WTC11 (cell line): Measurements from ENCODE around the gene SLC9A7. TPM values are rescaled to one million over a fixed set of nuclear protein-coding genes. Genes with fewer than 3 reads are reported as not detected.

ENCODE experiments used
- ARID4B ChIP-seq: sonication (generic); formaldehyde crosslinking; IDR thresholded peaks from 2 replicates; pipeline ENCODE4 v1.8.0; 2023; ENCODE audit warnings: missing genetic modification reagents, mild to moderate bottlenecking, borderline replicate concordance
- ATF1 ChIP-seq: sonication (generic); formaldehyde crosslinking; IDR thresholded peaks from 2 replicates; pipeline ENCODE4 v1.8.1; 2023; ENCODE audit warnings: mild to moderate bottlenecking, moderate library complexity, missing genetic modification reagents
- CBFB ChIP-seq: sonication (generic); formaldehyde crosslinking; IDR thresholded peaks from 2 replicates; pipeline ENCODE4 v1.8.1; 2022; ENCODE audit warnings: mild to moderate bottlenecking, low read depth, missing genetic modification reagents
- CREM ChIP-seq: sonication (generic); formaldehyde crosslinking; IDR thresholded peaks from 2 replicates; pipeline ENCODE4 v1.8.1; 2022; ENCODE audit warnings: mild to moderate bottlenecking, missing genetic modification reagents, moderate library complexity
- E2F4 ChIP-seq: sonication (generic); formaldehyde crosslinking; IDR thresholded peaks from 2 replicates; pipeline ENCODE4 v1.8.1; 2022; ENCODE audit warnings: low read depth, mild to moderate bottlenecking, moderate library complexity, missing genetic modification reagents, borderline replicate concordance
- E2F5 ChIP-seq: sonication (generic); formaldehyde crosslinking; IDR thresholded peaks from 2 replicates; pipeline ENCODE4 v1.8.1; 2022; ENCODE audit warnings: mild to moderate bottlenecking, moderate library complexity, missing genetic modification reagents
- ELF4 ChIP-seq: sonication (generic); formaldehyde crosslinking; IDR thresholded peaks from 2 replicates; pipeline ENCODE4 v1.8.1; 2022; ENCODE audit warnings: low read depth, mild to moderate bottlenecking, moderate library complexity, missing genetic modification reagents
- FOXK1 ChIP-seq: sonication (generic); formaldehyde crosslinking; IDR thresholded peaks from 2 replicates; pipeline ENCODE4 v1.8.0; 2022; ENCODE audit warnings: mild to moderate bottlenecking, moderate library complexity, missing genetic modification reagents
- FOXP1 ChIP-seq: sonication (generic); formaldehyde crosslinking; IDR thresholded peaks from 2 replicates; pipeline ENCODE4 v1.8.0; 2022; ENCODE audit warnings: missing genetic modification reagents, mild to moderate bottlenecking, moderate library complexity, borderline replicate concordance
- GABPB1 ChIP-seq: sonication (generic); formaldehyde crosslinking; IDR thresholded peaks from 2 replicates; pipeline ENCODE4 v1.8.1; 2023; ENCODE audit warnings: mild to moderate bottlenecking, missing genetic modification reagents
- JUN ChIP-seq: sonication (generic); formaldehyde crosslinking; IDR thresholded peaks from 2 replicates; pipeline ENCODE4 v1.8.0; 2023; ENCODE audit warnings: mild to moderate bottlenecking, missing genetic modification reagents
- MYBL2 ChIP-seq: sonication (generic); formaldehyde crosslinking; IDR thresholded peaks from 2 replicates; pipeline ENCODE4 v1.8.1; 2023; ENCODE audit warnings: mild to moderate bottlenecking, moderate library complexity, missing genetic modification reagents
- NFATC4 ChIP-seq: fragments of 250-450 bp; sonication (Bioruptor Pico); IDR thresholded peaks from 2 replicates; pipeline ENCODE4 v1.9.0; 2021; ENCODE audit warnings: mild to moderate bottlenecking
- NR2C2 ChIP-seq: sonication (generic); formaldehyde crosslinking; IDR thresholded peaks from 2 replicates; pipeline ENCODE4 v1.8.0; 2022; ENCODE audit warnings: mild to moderate bottlenecking, missing genetic modification reagents
- NR3C1 ChIP-seq: sonication (generic); formaldehyde crosslinking; conservative IDR thresholded peaks from 2 replicates; pipeline ENCODE4 v1.8.1; 2023; ENCODE audit warnings: low read depth, mild to moderate bottlenecking, missing genetic modification reagents
- TP53 ChIP-seq: sonication (generic); formaldehyde crosslinking; IDR thresholded peaks from 2 replicates; pipeline ENCODE4 v1.8.1; 2023; ENCODE audit warnings: mild to moderate bottlenecking, missing genetic modification reagents
- ZBTB43 ChIP-seq: sonication (generic); formaldehyde crosslinking; IDR thresholded peaks from 2 replicates; pipeline ENCODE4 v1.8.1; 2023; ENCODE audit warnings: mild to moderate bottlenecking, missing genetic modification reagents
- ZNF232 ChIP-seq: sonication (generic); formaldehyde crosslinking; IDR thresholded peaks from 2 replicates; pipeline ENCODE4 v1.8.0; 2022; ENCODE audit warnings: mild to moderate bottlenecking, missing genetic modification reagents
- ZNF263 ChIP-seq: sonication (generic); formaldehyde crosslinking; IDR thresholded peaks from 2 replicates; pipeline ENCODE4 v1.8.1; 2022; ENCODE audit warnings: low read depth, mild to moderate bottlenecking, moderate library complexity, missing genetic modification reagents
- ZNF423 ChIP-seq: fragments of 250-450 bp; sonication (Bioruptor Pico); IDR thresholded peaks from 2 replicates; pipeline ENCODE4 v2.1.2; 2022; ENCODE audit warnings: mild to moderate bottlenecking, moderate library complexity
- ZNF671 ChIP-seq: fragments of 250-450 bp; sonication (Bioruptor Pico); IDR thresholded peaks from 2 replicates; pipeline ENCODE4 v1.8.0; 2021; ENCODE audit warnings: mild to moderate bottlenecking
- total RNA-seq: library from RNA; stranded (reverse); gene quantifications from 3 replicates; pipeline ENCODE4 v1.2.3, GENCODE V29; 2021
- TF ChIP-seq, protein P1 (sequence below): sonication (generic); formaldehyde crosslinking; IDR thresholded peaks from 2 replicates; pipeline ENCODE4 v1.8.0; 2022; ENCODE audit warnings: mild to moderate bottlenecking, missing genetic modification reagents
- TF ChIP-seq, protein P2 (sequence below): sonication (generic); formaldehyde crosslinking; IDR thresholded peaks from 2 replicates; pipeline ENCODE4 v1.8.0; 2023; ENCODE audit warnings: missing genetic modification reagents
- TF ChIP-seq, protein P3 (sequence below): fragments of 250-450 bp; sonication (Bioruptor Pico); IDR thresholded peaks from 2 replicates; pipeline ENCODE4 v1.9.0; 2021; ENCODE audit warnings: moderate library complexity, mild to moderate bottlenecking, inconsistent platforms, borderline replicate concordance
- TF ChIP-seq, protein P4 (sequence below): sonication (generic); formaldehyde crosslinking; IDR thresholded peaks from 2 replicates; pipeline ENCODE4 v1.8.1; 2023; ENCODE audit warnings: mild to moderate bottlenecking, moderate library complexity, missing genetic modification reagents

Gene SLC9A7
- total RNA-seq, 1 experiment from 2014 or later, result 18.0 TPM

DNA sequence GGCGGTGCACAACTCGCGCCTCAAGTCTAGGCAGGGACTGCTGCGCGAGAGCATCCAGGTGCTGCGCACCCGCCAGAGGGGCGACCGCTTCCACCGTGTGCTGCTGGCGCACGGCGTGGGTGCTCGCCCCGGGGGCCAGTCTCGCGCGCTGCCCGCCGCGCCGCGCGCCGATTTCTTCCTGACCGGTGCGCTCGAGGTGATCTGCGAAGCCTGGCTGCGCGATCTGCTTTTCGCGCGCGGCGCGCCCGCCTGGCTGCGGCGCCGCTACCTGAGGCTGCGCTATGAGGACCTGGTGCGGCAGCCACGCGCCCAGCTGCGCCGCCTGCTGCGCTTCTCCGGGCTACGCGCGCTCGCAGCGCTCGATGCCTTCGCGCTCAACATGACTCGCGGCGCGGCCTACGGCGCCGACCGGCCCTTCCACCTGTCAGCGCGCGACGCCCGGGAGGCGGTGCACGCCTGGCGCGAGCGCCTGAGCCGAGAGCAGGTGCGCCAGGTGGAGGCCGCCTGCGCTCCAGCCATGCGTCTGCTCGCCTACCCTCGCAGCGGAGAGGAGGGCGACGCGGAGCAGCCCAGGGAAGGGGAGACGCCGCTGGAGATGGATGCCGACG, 184.0 kb downstream of the SLC9A7 start (continued):
- TF ChIP-seq, protein P1, sequence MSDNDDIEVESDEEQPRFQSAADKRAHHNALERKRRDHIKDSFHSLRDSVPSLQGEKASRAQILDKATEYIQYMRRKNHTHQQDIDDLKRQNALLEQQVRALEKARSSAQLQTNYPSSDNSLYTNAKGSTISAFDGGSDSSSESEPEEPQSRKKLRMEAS (CRISPR knock-in tag), result peak; percentile 66; the same call in 1 of the 2 replicates
- TF ChIP-seq FOXK1 (CRISPR knock-in tag) (peak; percentile 69; the same call in 1 of the 2 replicates), FOXP1 (CRISPR knock-in tag) (peak; percentile 31; the same call in 1 of the 2 replicates), TP53 (peak; percentile 22; the same call in 1 of the 2 replicates), MYBL2 (CRISPR knock-in tag) (peak; percentile 71; the same call in 1 of the 2 replicates), NR2C2 (CRISPR knock-in tag) (peak; percentile 51; the same call in 1 of the 2 replicates), ZNF423 (CRISPR knock-in tag) (no peak; the same call in 1 of the 2 replicates), ATF1 (CRISPR knock-in tag) (0 out of 2 replicates have a peak, but pooled peaks have one; percentile 62), GABPB1 (CRISPR knock-in tag) (no peak), ZNF263 (CRISPR knock-in tag) (no peak), ZNF232 (0 out of 2 replicates have a peak, but pooled peaks have one; percentile 48), E2F5 (CRISPR knock-in tag) (peak; percentile 69; the same call in 1 of the 2 replicates), JUN (CRISPR knock-in tag) (no peak), E2F4 (CRISPR knock-in tag) (no peak), ZNF671 (CRISPR knock-in tag) (no peak), NR3C1 (no peak), NFATC4 (CRISPR knock-in tag) (no peak), CBFB (CRISPR knock-in tag) (no peak), ZBTB43 (CRISPR knock-in tag) (no peak), CREM (CRISPR knock-in tag) (0 out of 2 replicates have a peak, but pooled peaks have one; percentile 24), ARID4B (CRISPR knock-in tag) (no peak), ELF4 (CRISPR knock-in tag) (0 out of 2 replicates have a peak, but pooled peaks have one; percentile 64)
- TF ChIP-seq, protein P2, sequence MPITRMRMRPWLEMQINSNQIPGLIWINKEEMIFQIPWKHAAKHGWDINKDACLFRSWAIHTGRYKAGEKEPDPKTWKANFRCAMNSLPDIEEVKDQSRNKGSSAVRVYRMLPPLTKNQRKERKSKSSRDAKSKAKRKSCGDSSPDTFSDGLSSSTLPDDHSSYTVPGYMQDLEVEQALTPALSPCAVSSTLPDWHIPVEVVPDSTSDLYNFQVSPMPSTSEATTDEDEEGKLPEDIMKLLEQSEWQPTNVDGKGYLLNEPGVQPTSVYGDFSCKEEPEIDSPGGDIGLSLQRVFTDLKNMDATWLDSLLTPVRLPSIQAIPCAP (CRISPR knock-in tag), result peak; percentile 55
- TF ChIP-seq, protein P3, sequence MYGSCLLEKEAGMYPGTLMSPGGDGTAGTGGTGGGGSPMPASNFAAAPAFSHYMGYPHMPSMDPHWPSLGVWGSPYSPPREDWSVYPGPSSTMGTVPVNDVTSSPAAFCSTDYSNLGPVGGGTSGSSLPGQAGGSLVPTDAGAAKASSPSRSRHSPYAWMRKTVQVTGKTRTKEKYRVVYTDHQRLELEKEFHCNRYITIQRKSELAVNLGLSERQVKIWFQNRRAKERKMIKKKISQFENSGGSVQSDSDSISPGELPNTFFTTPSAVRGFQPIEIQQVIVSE (CRISPR knock-in tag), result no peak
- TF ChIP-seq, protein P4, sequence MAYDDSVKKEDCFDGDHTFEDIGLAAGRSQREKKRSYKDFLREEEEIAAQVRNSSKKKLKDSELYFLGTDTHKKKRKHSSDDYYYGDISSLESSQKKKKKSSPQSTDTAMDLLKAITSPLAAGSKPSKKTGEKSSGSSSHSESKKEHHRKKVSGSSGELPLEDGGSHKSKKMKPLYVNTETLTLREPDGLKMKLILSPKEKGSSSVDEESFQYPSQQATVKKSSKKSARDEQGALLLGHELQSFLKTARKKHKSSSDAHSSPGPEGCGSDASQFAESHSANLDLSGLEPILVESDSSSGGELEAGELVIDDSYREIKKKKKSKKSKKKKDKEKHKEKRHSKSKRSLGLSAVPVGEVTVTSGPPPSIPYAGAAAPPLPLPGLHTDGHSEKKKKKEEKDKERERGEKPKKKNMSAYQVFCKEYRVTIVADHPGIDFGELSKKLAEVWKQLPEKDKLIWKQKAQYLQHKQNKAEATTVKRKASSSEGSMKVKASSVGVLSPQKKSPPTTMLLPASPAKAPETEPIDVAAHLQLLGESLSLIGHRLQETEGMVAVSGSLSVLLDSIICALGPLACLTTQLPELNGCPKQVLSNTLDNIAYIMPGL (CRISPR knock-in tag), result peak; percentile 48; the same call in 1 of the 2 replicates
- TF ChIP-seq, all 79 proteins: peak for 16
